Erythroblast (primary cell): ENCODE data around the gene OR6C6.
"Not testable (repeated sequence)": the region's sequence is repeated elsewhere in the genome, so short reads cannot be mapped to it uniquely, and the experiment has no call there.

ENCODE experiments used
- DNase-seq, 2 experiments: peaks; one replicate each; lab custom pipeline; 2025; lab: John Stamatoyannopoulos, UW
- GATA1 ChIP-seq: IDR thresholded peaks from 2 replicates; pipeline ENCODE4 v1.6.1; 2011; ENCODE audit warnings: low read depth, mild to moderate bottlenecking, control low read depth, low read length, moderate library complexity
- POLR2A ChIP-seq: IDR thresholded peaks from 2 replicates; pipeline ENCODE4 v1.6.1; 2011; ENCODE audit warnings: mild to moderate bottlenecking, low read length

The OR6C6 gene

DNA sequence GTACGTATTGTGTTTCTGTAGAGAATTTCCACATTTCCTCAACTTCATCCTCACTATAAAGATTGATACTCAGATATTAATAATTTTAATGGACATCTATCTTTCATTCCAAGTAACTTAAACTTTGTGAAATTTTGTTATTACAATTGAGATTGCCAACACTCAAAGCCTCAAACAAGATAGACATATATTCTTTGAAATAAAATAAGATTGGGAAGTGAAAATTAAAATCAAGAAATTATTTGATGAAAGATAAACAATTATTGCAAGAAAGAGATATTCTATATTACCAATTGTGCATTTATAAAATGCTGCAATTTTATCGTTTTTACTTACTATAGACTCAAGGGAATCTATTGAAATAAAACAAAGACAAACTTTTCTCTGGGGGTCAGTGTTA, at the start of gene OR6C6:
OR6C6 (minus strand) TSS at position 101 of the 400 bp plus-strand sequence. CDS start 1,337 bp downstream, outside the sequence.
- no peak for DNase-seq
- TF ChIP-seq POLR2A (no peak), GATA1 (no peak)

DNA sequence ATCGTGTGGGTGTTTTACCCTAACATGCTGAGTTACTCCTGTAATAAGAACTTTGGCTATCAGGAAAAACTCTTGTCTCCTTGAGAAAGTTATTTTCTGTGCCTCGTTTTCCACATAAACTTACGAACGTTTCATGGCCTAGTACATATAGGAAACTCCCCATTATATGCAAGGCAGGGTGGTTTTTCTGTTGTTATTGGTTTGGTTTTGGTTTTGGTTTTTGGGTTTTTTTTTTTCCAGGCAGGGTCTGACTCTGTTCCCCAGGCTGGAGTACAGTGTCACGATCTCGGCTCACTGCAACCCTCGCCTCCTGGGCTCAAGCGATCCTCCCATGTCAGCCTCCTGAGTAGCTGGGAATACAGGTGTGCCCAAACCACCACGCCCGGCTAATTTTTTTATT, 39.6 kb upstream of the OR6C6 start:
- TF ChIP-seq GATA1 (no peak), POLR2A (no peak)
- DNase-seq, result no peak

DNA sequence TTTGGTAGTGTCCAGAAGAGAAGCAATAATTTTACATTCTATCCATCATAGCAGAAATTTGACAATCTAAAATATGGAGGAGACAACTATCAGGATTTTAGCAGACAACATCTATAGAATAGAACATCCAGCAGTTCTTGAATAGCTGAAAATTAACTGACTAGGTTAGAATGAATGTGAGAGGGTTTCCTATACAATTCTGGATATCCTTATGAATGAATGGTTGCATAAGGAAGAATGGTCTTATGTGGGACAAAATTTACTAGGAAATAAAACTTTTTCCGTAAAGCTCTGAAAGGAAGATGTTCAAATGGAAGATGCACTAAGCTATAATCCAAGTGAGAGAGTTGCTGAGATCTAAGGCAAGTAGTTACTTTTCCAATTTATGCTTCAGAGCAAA, 34.1 kb upstream of the OR6C6 start, which contains the start of gene OR6C3:
OR6C3 (plus strand) TSS at position 301 of the 400 bp plus-strand sequence. CDS start 955 bp downstream, outside the sequence.
- DNase-seq, result no peak
- TF ChIP-seq GATA1 (no peak), POLR2A (no peak)

DNA sequence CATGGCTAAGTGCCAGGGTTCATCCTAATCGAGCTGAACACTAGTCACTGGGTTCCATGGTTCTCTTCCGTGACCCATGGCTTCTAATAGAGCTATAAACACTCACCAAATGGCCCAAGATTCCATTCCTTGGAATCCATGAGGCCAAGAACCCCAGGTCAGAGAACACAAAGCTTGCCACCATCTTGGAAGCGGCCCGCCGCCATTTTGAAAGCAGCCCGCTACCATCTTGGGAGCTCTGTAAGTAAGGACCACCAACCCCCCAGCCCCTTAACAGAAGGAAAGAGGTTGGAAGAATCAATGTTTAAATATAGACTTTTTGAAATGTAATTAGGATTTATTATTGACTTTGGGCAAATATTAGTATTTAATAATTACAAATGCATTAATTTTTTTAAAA, 29.4 kb upstream of the OR6C6 start:
- DNase-seq, result not testable (repeated sequence)

DNA sequence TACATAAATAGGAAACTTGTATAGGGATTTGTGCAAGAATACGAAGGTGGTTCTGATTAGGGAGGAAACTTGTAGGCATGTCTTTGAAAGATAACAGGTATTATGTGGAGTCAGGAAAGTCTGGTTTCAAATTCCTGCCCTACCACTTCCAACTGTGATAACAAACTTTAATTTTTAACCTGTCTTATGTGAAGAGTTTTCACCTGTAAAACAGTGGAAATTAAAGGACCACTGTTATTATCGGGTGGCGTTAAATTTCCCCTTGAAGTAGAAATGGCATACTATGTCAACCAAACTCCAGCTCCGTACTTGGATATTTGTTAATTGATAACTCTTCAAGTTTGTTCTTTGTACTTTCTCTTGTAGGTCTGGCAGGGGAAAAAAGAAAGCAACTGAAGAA, 23.8 kb upstream of the OR6C6 start:
- TF ChIP-seq POLR2A, result no peak
- TF ChIP-seq GATA1, result no peak
- DNase-seq, result no peak

DNA sequence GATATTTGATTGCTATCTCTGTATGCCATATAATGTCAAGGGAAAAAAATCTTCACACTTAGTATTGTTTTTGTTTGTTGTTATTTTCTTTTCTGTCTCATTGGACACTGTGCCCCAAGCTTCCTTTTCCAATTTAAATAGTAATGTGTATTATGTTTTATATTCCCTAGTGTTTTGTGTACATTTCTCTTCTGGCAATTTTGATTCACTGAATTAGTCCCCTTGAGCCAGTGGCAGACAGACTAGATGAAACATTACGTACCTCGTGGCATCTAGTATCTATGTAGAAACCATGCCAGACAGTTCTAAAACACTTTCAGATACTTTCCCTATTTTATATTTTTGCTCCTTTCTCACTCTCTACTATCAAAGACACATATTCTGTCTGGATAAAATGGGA, 17.7 kb upstream of the OR6C6 start, which contains the start of gene OR6C1:
OR6C1 (plus strand) TSS at position 301 of the 400 bp plus-strand sequence. CDS start 6,257 bp downstream, outside the sequence.
- TF ChIP-seq GATA1 (no peak), POLR2A (no peak)
- no peak for DNase-seq

DNA sequence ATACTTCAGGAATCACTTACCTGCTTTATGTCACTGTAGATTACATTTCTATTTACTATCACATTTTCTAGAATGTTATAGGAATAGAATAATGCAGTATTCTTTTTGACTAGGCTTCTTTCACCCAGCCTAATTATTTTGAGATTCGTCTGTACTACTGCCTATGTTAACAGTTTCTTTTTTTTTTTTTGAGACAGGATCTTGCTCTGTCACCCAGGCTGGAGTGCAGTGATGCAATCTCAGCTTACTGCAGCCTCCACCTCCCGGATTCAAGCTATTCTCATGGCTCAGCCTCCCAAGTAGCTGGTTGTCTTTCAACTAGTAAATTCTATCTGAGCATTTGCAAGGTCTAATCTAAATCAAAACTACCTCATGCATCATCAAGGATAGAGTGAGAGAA, 6.4 kb downstream of the OR6C6 start:
- no peak for DNase-seq
- TF ChIP-seq GATA1, result no peak

DNA sequence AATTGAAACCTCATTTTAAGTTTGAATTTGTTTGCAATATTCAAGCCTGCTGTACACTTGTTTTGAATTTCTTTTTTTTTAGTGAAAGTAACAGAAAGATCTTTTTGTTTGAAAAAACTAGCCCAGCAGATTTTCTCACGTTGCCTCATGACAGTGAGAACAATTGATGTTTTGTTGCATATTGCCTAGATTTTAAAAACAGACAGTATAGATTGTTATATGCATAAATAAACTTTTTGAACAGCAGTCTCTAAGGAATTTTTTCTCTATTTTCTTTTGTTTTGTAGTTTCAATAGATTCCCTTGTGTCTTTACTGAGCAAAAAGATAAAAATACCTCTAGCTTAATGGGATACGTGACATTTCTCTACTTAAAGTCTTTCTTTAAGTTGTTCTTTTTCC, 15.4 kb downstream of the OR6C6 start:
- TF ChIP-seq POLR2A, result no peak
- no peak for TF ChIP-seq GATA1
- DNase-seq, result no peak

DNA sequence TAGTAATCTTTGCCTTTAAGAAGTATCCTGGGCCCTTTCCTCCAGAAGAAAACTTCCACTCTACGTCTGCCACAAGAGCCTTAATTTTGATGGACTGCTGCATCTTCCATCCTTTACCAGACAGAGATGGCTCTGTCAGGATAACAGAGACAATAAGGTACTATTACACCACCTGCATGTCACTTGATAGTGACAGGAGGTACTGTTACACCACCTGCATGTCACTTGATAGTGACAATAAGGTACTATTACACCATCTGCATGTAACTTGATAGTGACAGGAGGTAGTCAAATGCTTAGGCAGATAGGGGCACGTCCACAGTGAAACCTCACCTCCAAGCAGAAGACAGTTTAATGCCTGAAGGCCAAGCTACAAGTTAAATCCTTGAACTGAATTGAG, 38.1 kb downstream of the OR6C6 start:
- DNase-seq, result no peak
- TF ChIP-seq POLR2A (no peak), GATA1 (no peak)

DNA sequence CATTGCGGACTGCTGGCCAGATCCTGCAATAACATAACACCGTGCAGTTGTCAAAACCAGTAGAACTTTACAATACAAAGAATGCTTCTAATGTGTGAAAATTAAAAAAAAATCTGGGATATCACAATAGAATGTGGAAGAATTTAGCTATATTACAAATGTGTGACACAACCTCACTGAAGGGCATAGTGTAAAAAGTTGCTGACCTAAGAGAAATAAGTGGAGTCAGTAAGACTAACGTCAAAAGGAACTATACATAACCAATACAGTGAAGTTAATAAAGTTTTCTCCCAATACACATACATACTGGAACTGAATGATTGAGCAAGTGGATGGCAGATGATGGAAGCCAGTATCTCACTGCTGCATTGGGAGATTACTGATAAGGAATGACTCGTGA, 39.5 kb downstream of the OR6C6 start:
- DNase-seq, result no peak
- TF ChIP-seq POLR2A (no peak), GATA1 (no peak)

DNA sequence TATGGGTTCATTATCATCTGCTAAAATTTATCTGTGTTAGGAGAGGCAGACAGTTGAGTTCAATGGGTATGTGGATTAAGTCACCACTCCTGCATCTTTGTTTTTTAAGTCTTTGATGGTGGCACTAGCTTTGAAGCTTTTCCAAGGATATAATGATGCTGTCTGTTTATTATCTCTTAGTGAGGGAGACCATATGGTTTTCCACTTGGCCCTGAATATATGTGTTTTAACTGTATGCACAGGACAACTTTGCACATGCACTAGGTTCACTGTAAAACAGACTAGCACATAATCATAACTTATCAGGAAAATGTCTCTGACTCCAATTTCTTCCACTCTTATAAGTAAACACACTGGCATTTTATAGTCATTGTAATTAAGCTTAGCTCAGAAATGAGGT, 43.1 kb downstream of the OR6C6 start:
- no peak for DNase-seq
- TF ChIP-seq GATA1, result no peak
- TF ChIP-seq POLR2A, result no peak

DNA sequence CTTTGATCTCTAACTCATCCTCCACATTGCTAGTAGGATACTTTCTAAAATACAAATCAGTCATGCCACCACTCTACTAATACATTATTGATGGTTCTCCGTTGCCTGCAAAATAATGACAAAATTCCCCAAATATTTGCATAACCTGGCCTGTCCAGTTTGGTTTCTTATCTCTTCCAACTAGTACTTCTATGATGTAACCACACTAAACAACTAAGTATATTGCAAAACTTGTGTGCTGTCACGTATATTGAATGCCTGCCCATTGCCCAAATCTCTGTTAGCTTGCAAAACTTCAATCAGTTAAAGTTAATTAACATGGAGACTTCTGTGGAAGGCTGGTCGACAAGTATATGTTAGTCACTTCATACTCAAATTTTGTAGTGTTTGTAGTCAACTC, 45.4 kb downstream of the OR6C6 start:
- TF ChIP-seq POLR2A, result no peak
- no peak for TF ChIP-seq GATA1
- DNase-seq, result no peak

DNA sequence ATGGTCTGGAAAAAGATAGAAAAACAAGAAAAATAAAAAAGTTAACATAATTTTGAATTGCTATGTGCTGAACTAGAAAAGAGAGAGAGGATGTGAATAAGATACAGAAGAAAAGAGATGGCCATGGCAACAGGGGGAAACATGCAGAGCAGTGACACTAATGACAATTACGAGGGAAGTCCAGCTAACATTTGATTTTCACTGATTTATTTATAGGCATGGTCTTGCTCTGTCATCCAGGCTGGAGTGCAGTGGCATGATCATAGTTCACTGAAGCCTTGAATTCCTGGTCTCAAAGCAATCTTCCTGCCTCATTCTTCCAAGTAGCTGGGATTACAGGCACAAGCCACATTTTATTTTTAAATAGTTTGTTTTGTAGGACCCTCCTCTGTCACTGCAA, 50.2 kb downstream of the OR6C6 start:
- DNase-seq, result no peak
- no peak for TF ChIP-seq GATA1
- no peak for TF ChIP-seq POLR2A

DNA sequence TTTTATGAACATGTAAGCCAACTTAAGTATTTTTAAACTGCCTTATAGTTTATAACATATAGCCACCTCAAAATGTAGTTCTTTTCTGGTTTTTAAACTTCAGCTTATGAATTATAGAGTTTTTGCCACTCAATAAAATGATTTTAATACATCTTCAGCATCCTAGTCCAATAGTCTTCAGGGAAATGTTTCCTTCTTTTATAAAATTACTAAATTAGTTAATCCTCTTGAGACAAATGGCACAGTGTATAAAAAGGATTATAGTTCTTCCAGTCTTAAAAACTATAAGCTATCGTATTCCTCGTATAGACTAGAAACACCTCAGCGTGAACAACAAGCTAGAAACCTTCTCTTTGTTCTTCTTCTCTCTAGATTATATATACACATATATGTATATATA, 52.1 kb downstream of the OR6C6 start, which contains the start of gene OR6C74:
OR6C74 (plus strand) TSS at position 301 of the 400 bp plus-strand sequence. CDS start 2,679 bp downstream, outside the sequence.
- no peak for DNase-seq
- TF ChIP-seq GATA1 (no peak), POLR2A (no peak)
